A549 (cell line): ENCODE data around the gene CGRRF1.

Experiments used
- MYC ChIP-seq: IDR thresholded peaks from 2 replicates; pipeline ENCODE4 v1.6.1; 2012; ENCODE audit warnings: mild to moderate bottlenecking, inconsistent platforms, low read length, improper control_type of control experiment, borderline replicate concordance
- NR3C1 ChIP-seq: fragments of >200 bp; sonication (Bioruptor Twin); formaldehyde crosslinking; IDR thresholded peaks from 3 replicates; pipeline ENCODE4 v1.6.1; 2017
- SMC3 ChIP-seq: fragments of >200 bp; sonication (Bioruptor Twin); formaldehyde crosslinking; IDR thresholded peaks from 3 replicates; pipeline ENCODE4 v1.6.1; 2018; ENCODE audit warnings: inconsistent platforms
- TF ChIP-seq, protein P1 (sequence below): fragments of >200 bp; sonication (Bioruptor Twin); formaldehyde crosslinking; IDR thresholded peaks from 3 replicates; pipeline ENCODE4 v1.5.1; 2016

DNA sequence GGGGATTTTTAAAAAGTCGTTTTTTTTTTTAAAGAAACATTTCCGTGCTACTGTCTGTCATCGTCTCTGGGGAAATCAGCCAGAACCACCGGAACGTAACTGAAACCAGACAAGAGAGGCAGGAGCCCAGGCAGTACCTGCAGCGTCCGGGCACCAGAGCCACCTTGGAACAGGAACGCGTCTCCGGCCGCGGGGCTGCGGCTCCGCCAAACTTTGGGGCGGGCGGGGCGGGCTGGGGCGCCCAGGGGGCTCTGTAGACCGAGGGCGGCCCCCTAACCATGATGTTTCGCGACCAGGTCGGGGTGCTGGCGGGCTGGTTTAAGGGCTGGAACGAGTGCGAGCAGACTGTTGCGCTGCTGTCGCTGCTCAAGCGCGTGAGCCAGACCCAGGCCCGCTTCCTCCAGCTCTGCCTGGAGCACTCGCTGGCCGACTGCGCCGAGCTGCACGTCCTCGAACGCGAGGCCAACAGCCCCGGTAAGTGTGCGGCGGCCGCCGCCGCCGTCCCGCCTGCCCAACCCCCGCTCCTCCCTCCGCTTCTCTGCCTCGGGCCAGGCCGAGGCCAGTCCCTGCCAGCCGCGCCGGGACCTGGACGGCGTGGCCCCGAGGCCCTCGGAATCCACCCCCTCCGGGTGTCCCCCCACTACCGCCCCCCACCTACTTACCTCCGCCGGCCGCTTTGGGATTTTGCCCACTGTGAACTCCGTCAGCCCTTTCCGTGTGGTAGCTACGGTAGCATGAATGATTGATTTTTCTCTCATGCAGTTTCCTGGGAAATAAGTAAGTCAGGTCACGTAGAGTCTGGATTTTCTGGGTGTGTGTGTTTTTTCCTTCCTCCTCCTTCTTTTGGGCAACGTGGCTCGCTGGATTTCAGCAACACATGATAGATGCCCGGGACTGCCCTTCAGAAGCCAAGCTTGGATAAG, 58.2 kb downstream of the CGRRF1 start:
- no peak for TF ChIP-seq MYC
- TF ChIP-seq, protein P1, sequence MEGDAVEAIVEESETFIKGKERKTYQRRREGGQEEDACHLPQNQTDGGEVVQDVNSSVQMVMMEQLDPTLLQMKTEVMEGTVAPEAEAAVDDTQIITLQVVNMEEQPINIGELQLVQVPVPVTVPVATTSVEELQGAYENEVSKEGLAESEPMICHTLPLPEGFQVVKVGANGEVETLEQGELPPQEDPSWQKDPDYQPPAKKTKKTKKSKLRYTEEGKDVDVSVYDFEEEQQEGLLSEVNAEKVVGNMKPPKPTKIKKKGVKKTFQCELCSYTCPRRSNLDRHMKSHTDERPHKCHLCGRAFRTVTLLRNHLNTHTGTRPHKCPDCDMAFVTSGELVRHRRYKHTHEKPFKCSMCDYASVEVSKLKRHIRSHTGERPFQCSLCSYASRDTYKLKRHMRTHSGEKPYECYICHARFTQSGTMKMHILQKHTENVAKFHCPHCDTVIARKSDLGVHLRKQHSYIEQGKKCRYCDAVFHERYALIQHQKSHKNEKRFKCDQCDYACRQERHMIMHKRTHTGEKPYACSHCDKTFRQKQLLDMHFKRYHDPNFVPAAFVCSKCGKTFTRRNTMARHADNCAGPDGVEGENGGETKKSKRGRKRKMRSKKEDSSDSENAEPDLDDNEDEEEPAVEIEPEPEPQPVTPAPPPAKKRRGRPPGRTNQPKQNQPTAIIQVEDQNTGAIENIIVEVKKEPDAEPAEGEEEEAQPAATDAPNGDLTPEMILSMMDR, result no peak
- TF ChIP-seq NR3C1, result no peak
- peak; percentile 2; the same call in 1 of the 3 replicates for TF ChIP-seq SMC3
